A673 (cell line): ENCODE data around the gene ATP6V0C. TPM values are rescaled to one million over a fixed set of nuclear protein-coding genes. Genes with fewer than 3 reads are reported as not detected.

Experiments
- BruUV-seq: library from RNA; stranded (reverse); fragments of 400-500 nt; replicated peaks from 2 replicates; lab custom pipeline; 2021; lab: Mats Ljungman, UMichigan
- CTCF ChIA-PET: fragments of 300-600 bp; sonication (Branson Sonifier 250); formaldehyde crosslinking; loops from one replicate; lab custom pipeline; 2022; ENCODE audit warnings: antibody characterized with exemption; lab: Charles Lee
- POLR2A ChIA-PET: fragments of 300-600 bp; sonication (Branson Sonifier 250); formaldehyde crosslinking; loops from one replicate; lab custom pipeline; 2022; ENCODE audit warnings: antibody characterized with exemption; ENCODE audit not compliant: low non-redundant PET; lab: Charles Lee
- DNase-seq: peaks from one replicate; pipeline ENCODE4 v3.0.0-alpha.2; 2015; ENCODE audit warnings: low spot score
- H3K27ac ChIP-seq: fragments of 200-600 bp; sonication (generic); 2 replicates; pipeline ENCODE4 v1.5.1; 2016; ENCODE audit warnings: mixed run types, low read depth, mild to moderate bottlenecking, mixed read lengths, antibody characterized with exemption, low read length; ENCODE audit not compliant: poor library complexity, severe bottlenecking
- H3K27me3 ChIP-seq: fragments of 200-600 bp; sonication (generic); replicated peaks from 2 replicates; pipeline ENCODE4 v1.6.1; 2017; ENCODE audit warnings: mixed run types, low read depth, mild to moderate bottlenecking, mixed read lengths, antibody characterized with exemption, low read length; ENCODE audit not compliant: insufficient read depth, poor library complexity
- H3K36me3 ChIP-seq: fragments of 200-600 bp; sonication (generic); 2 replicates; pipeline ENCODE4 v1.6.1; 2016; ENCODE audit warnings: mixed run types, mild to moderate bottlenecking, mixed read lengths, antibody characterized with exemption, low read length; ENCODE audit not compliant: insufficient read depth, poor library complexity, severe bottlenecking
- H3K4me1 ChIP-seq: fragments of 200-600 bp; sonication (generic); 2 replicates; pipeline ENCODE4 v1.6.1; 2017; ENCODE audit warnings: mixed run types, mild to moderate bottlenecking, mixed read lengths, antibody characterized with exemption, low read length; ENCODE audit not compliant: insufficient read depth, poor library complexity, severe bottlenecking
- H3K4me3 ChIP-seq: fragments of 200-600 bp; sonication (generic); 2 replicates; pipeline ENCODE4 v1.5.1; 2016; ENCODE audit warnings: low read depth, mixed run types, mild to moderate bottlenecking, mixed read lengths, low read length; ENCODE audit not compliant: poor library complexity, severe bottlenecking
- H3K9me3 ChIP-seq: fragments of 200-600 bp; sonication (generic); 2 replicates; pipeline ENCODE4 v1.6.1; 2016; ENCODE audit warnings: mixed run types, low read depth, mild to moderate bottlenecking, mixed read lengths, antibody characterized with exemption, low read length; ENCODE audit not compliant: poor library complexity, severe bottlenecking
- EZH2 ChIP-seq: fragments of 200-600 bp; sonication (generic); IDR thresholded peaks from 2 replicates; pipeline ENCODE4 v1.6.1; 2017; ENCODE audit warnings: borderline replicate concordance, low read depth, mild to moderate bottlenecking, mixed read lengths, antibody characterized with exemption, low read length; ENCODE audit not compliant: poor library complexity, severe bottlenecking
- intact Hi-C: fragments of 100-400 bp; cut with micrococcal nuclease; formaldehyde crosslinking; loops from one replicate; pipeline ENCODE4 v1.10.0; 2022; ENCODE audit not compliant: unreplicated experiment
- total RNA-seq: library from RNA; stranded (reverse); gene quantifications from 2 replicates; pipeline ENCODE4 v1.2.3, GENCODE V29; 2021
- TF ChIP-seq, protein P1 (sequence below): fragments of 300-800, 200-600 bp; sonication (generic); conservative IDR thresholded peaks from 2 replicates; pipeline ENCODE4 v1.5.1; 2017; ENCODE audit warnings: low read depth, mild to moderate bottlenecking, antibody characterized with exemption, low read length, moderate library complexity, mixed read lengths

The ATP6V0C gene
- total RNA-seq, 1 experiment from 2014 or later, result 252 TPM

DNA sequence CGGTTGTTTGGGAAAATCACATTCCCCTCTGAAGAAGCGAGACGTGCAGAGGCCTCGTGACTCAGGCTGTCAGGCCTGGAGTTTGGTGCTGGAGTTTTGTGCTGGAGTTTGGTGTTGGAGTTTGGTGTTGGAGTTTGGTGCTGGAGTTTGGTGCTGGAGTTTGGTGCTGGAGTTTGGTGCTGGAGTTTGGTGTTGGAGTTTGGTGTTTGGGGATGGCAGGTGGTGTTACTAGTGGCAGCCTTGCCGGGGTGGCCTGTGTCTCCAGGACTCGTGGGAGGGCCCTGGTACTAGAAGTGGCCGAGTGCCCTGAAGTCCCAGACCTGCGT lies 26.3 kb upstream of the ATP6V0C start:
- BruUV-seq, result no TSS peak
- H3K9me3 ChIP-seq, result no peaks in the 10 kb centered on the region
- CTCF ChIA-PET, result no interaction called here
- no peaks in the 10 kb centered on the region for H3K36me3 ChIP-seq
- no peak for DNase-seq
- H3K4me3 ChIP-seq, result no peak overlapping the region
- TF ChIP-seq EZH2, result no peak
- POLR2A ChIA-PET, result no interaction called here
- no peak overlapping the region for H3K27ac ChIP-seq
- H3K27me3 ChIP-seq, result no peaks in the 10 kb centered on the region
- intact Hi-C loops, result no loop called here
- H3K4me1 ChIP-seq, result no peaks in the 10 kb centered on the region

DNA sequence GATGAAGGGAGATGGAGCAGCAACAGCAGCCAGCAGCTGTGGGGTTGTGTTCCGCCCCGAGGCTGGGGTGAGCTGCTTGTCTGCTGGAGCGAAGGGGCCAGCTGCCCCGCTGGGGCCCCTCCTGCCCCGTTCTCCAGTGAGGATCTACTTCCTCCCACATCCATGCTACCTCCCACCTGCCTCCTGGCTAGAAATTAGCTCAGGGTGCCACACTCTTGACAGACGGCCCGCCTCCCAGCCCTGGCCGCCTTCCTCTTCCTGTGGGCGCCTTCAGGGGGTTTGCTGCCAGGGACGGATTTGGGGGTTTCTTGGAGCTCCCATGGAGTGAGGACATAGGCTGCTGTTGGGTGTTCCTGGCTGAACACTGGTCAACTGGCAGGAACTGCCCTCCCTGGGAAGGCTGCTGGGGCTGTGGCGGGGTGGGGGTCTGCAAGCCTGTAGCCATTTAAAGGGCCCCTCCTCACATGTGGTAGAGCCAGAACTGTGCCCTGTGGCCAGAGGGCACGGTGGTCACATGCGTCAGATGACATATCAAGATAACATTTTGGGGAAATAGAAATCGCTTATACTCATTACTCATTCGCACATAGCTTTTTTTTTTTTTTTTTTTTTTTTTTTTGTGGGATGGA lies 25.7 kb upstream of the ATP6V0C start:
- H3K4me3 ChIP-seq, result no peak overlapping the region
- ChIA-PET POLR2A (no interaction called here), CTCF (interaction anchor here (0.8 kb wide), 1 partner anchor 13 kb away, joined by 10 read pairs; no protein-coding TSS in a partner anchor)
- no peaks in the 10 kb centered on the region for H3K27me3 ChIP-seq
- intact Hi-C loops, result no loop called here
- H3K4me1 ChIP-seq, result no peaks in the 10 kb centered on the region
- H3K9me3 ChIP-seq, result no peaks in the 10 kb centered on the region
- no peak for DNase-seq
- no peak for TF ChIP-seq EZH2
- TF ChIP-seq, protein P1, sequence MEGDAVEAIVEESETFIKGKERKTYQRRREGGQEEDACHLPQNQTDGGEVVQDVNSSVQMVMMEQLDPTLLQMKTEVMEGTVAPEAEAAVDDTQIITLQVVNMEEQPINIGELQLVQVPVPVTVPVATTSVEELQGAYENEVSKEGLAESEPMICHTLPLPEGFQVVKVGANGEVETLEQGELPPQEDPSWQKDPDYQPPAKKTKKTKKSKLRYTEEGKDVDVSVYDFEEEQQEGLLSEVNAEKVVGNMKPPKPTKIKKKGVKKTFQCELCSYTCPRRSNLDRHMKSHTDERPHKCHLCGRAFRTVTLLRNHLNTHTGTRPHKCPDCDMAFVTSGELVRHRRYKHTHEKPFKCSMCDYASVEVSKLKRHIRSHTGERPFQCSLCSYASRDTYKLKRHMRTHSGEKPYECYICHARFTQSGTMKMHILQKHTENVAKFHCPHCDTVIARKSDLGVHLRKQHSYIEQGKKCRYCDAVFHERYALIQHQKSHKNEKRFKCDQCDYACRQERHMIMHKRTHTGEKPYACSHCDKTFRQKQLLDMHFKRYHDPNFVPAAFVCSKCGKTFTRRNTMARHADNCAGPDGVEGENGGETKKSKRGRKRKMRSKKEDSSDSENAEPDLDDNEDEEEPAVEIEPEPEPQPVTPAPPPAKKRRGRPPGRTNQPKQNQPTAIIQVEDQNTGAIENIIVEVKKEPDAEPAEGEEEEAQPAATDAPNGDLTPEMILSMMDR, result no peak
- H3K36me3 ChIP-seq, result no peaks in the 10 kb centered on the region
- BruUV-seq, result no TSS peak
- H3K27ac ChIP-seq, result no peak overlapping the region

DNA sequence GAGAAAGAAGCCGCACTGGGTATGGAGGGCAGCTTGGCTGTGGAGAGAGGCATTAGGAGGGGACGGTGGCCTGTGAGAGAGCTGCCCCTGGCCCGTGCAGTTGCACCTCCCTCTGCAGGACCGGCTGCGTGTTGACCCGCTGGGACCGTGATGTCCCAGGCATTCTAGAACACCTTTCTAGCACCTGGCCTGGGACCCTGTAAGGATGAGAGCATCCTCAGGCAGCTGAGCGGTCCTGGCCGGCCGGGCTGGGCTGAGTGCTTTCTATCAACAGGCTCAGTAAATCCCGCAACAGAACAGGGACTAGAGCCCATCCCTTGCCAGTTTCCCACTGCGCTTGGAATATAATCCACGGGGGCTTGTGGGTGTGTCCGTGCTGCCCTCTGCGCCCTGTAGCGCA lies 24.2 kb upstream of the ATP6V0C start:
- TF ChIP-seq, protein P1, result no peak
- TF ChIP-seq EZH2, result no peak
- no peaks in the 10 kb centered on the region for H3K36me3 ChIP-seq
- H3K27ac ChIP-seq, result no peak overlapping the region
- CTCF ChIA-PET, result no interaction called here
- H3K4me3 ChIP-seq, result no peak overlapping the region
- no TSS peak for BruUV-seq
- intact Hi-C loops, result no loop called here
- H3K27me3 ChIP-seq, result no peaks in the 10 kb centered on the region
- POLR2A ChIA-PET, result no interaction called here
- no peaks in the 10 kb centered on the region for H3K9me3 ChIP-seq
- DNase-seq, result no peak
- H3K4me1 ChIP-seq, result no peaks in the 10 kb centered on the region
